ENCODE data around the gene SBF2. TPM values are rescaled to one million over a fixed set of nuclear protein-coding genes. Genes with fewer than 3 reads are reported as not detected.

The SBF2 gene
- total RNA-seq, 1 donor = 61.2 TPM

- no peak overlapping the region for H3K4me3 ChIP-seq (ENCODE audit: insufficient read depth, low read length)
- peaks cover 8% of the 10 kb centered on the region for H3K79me2 ChIP-seq (ENCODE audit: insufficient read depth, low read length)
- H3K27me3 ChIP-seq (ENCODE audit: insufficient read depth, low read length) = no peaks in the 10 kb centered on the region
- no peaks in the 10 kb centered on the region for H4K20me1 ChIP-seq (ENCODE audit: insufficient read depth, low read length)
- peaks cover 38% of the 10 kb centered on the region for H3K36me3 ChIP-seq (ENCODE audit: insufficient read depth, low read length)
- DNase-seq (ENCODE audit: insufficient read length, low spot score, missing footprints) = no peak
- H3K9me3 ChIP-seq (ENCODE audit: low read depth, low read length) = no peaks in the 10 kb centered on the region
- H2AFZ ChIP-seq (ENCODE audit: low read length) = no peak overlapping the region
- H3K27ac ChIP-seq (ENCODE audit: low read depth, low read length) = no peak overlapping the region
- H3K4me2 ChIP-seq (ENCODE audit: insufficient read depth, low read length) = peak overlapping the region; percentile 4
- TF ChIP-seq, protein P1, sequence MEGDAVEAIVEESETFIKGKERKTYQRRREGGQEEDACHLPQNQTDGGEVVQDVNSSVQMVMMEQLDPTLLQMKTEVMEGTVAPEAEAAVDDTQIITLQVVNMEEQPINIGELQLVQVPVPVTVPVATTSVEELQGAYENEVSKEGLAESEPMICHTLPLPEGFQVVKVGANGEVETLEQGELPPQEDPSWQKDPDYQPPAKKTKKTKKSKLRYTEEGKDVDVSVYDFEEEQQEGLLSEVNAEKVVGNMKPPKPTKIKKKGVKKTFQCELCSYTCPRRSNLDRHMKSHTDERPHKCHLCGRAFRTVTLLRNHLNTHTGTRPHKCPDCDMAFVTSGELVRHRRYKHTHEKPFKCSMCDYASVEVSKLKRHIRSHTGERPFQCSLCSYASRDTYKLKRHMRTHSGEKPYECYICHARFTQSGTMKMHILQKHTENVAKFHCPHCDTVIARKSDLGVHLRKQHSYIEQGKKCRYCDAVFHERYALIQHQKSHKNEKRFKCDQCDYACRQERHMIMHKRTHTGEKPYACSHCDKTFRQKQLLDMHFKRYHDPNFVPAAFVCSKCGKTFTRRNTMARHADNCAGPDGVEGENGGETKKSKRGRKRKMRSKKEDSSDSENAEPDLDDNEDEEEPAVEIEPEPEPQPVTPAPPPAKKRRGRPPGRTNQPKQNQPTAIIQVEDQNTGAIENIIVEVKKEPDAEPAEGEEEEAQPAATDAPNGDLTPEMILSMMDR (IDR thresholded peaks at IDR 0.05; ENCODE audit: extremely low read depth, low read depth, low read length) = no peak
- peaks cover 30% of the 10 kb centered on the region for H3K4me1 ChIP-seq (ENCODE audit: insufficient read depth, low read length)
Observed at GRCh38 chr11:9777066-9777465, 517.0 kb downstream of the SBF2 start.

- Histone ChIP-seq H3K4me3 (ENCODE audit: insufficient read depth, low read length) (peak overlapping the region; percentile 18), H3K27me3 (ENCODE audit: insufficient read depth, low read length) (no peaks in the 10 kb centered on the region), H3K27ac (ENCODE audit: low read depth, low read length) (peak overlapping the region; percentile 11), H3K79me2 (ENCODE audit: insufficient read depth, low read length) (peaks cover 8% of the 10 kb centered on the region), H3K4me1 (ENCODE audit: insufficient read depth, low read length) (peaks cover 30% of the 10 kb centered on the region), H3K9me3 (ENCODE audit: low read depth, low read length) (no peaks in the 10 kb centered on the region), H3K4me2 (ENCODE audit: insufficient read depth, low read length) (no peak overlapping the region), H3K36me3 (ENCODE audit: insufficient read depth, low read length) (peaks cover 30% of the 10 kb centered on the region), H2AFZ (ENCODE audit: low read length) (no peak overlapping the region), H4K20me1 (ENCODE audit: insufficient read depth, low read length) (no peaks in the 10 kb centered on the region)
- TF ChIP-seq, protein P1 (IDR thresholded peaks at IDR 0.05; ENCODE audit: extremely low read depth, low read depth, low read length) = no peak
- DNase-seq (ENCODE audit: insufficient read length, low spot score, missing footprints) = no peak
Observed at GRCh38 chr11:9776203-9776602, 517.8 kb downstream of the SBF2 start.

DNA sequence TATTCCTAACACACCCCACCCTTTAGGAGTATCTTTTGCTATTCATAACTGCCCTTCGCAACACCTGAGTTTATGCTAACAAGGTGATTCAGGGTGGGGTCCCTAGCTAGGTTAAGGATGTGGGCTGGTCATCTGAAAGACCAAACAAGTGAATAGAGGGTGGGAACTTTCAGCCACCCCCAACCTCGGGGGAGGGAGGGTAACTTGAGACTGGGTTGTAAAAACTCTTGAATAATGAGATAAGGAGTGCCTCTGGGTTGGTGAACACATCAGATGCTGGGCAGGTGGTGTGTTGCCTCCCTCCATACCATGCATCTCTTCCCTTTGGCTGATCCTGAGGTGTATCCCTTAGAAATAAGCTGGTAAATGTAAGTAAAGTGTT lies 518.6 kb downstream of the SBF2 start:
- no peaks in the 10 kb centered on the region for H4K20me1 ChIP-seq (ENCODE audit: insufficient read depth, low read length)
- H3K4me2 ChIP-seq (ENCODE audit: insufficient read depth, low read length) = peak overlapping the region; percentile 40
- H3K27ac ChIP-seq (ENCODE audit: low read depth, low read length) = peak overlapping the region; percentile 66
- TF ChIP-seq, protein P1 (IDR thresholded peaks at IDR 0.05; ENCODE audit: extremely low read depth, low read depth, low read length) = no peak
- peaks cover 22% of the 10 kb centered on the region for H3K36me3 ChIP-seq (ENCODE audit: insufficient read depth, low read length)
- peaks cover 30% of the 10 kb centered on the region for H3K4me1 ChIP-seq (ENCODE audit: insufficient read depth, low read length)
- H3K27me3 ChIP-seq (ENCODE audit: insufficient read depth, low read length) = no peaks in the 10 kb centered on the region
- peak overlapping the region; percentile 12 for H3K4me3 ChIP-seq (ENCODE audit: insufficient read depth, low read length)
- H2AFZ ChIP-seq (ENCODE audit: low read length) = no peak overlapping the region
- H3K9me3 ChIP-seq (ENCODE audit: low read depth, low read length) = no peaks in the 10 kb centered on the region
- no peak for DNase-seq (ENCODE audit: insufficient read length, low spot score, missing footprints)
- H3K79me2 ChIP-seq (ENCODE audit: insufficient read depth, low read length) = peaks cover 8% of the 10 kb centered on the region

DNA sequence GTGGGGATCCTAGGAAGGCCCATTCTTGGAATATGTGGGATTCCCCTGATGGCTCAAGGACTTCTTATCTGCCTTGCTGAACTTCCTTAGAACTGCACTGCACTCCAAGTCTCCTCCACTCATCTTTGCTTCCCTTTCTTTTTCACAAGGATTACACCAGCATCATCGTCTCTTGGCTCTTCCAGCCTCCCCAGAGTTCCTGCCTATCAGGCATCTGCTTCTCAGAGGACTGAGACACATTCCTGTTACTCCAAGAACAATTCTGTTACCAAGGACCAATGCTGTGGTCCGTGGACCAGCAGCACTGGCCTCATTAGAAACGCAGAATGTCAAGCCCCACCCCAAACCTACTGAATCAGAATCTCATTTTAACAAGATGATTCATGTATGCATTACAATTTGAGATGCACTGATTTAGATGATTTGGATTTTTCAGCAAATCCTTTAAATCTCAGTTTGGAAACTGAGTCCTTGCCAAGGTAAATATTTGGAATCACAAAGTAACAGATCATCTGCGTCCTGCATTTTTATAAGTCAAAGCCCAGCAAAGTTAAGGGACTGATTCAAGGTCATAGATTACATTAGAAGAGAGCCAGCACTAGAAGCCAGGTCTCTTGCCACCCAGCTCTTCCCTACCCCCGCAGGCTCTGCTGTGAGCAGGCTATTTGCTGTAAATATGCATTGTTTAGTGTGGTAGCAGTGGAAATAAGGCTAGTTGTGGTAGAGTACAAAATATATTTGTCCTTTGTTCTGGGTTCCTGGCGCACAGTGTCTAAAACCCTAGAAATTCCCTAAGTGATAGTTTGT lies 519.2 kb downstream of the SBF2 start:
- peak; percentile 95 for DNase-seq (ENCODE audit: insufficient read length, low spot score, missing footprints)
- peaks cover 30% of the 10 kb centered on the region for H3K4me1 ChIP-seq (ENCODE audit: insufficient read depth, low read length)
- H3K4me2 ChIP-seq (ENCODE audit: insufficient read depth, low read length) = peak overlapping the region; percentile 40
- H4K20me1 ChIP-seq (ENCODE audit: insufficient read depth, low read length) = no peaks in the 10 kb centered on the region
- no peak overlapping the region for H3K4me3 ChIP-seq (ENCODE audit: insufficient read depth, low read length)
- no peaks in the 10 kb centered on the region for H3K9me3 ChIP-seq (ENCODE audit: low read depth, low read length)
- no peaks in the 10 kb centered on the region for H3K27me3 ChIP-seq (ENCODE audit: insufficient read depth, low read length)
- peaks cover 8% of the 10 kb centered on the region for H3K79me2 ChIP-seq (ENCODE audit: insufficient read depth, low read length)
- TF ChIP-seq, protein P1 (IDR thresholded peaks at IDR 0.05; ENCODE audit: extremely low read depth, low read depth, low read length) = no peak
- H3K36me3 ChIP-seq (ENCODE audit: insufficient read depth, low read length) = peaks cover 16% of the 10 kb centered on the region
- H3K27ac ChIP-seq (ENCODE audit: low read depth, low read length) = peak overlapping the region; percentile 66
- no peak overlapping the region for H2AFZ ChIP-seq (ENCODE audit: low read length)

Measured in osteoblast (primary cell).